ENCODE measurements around the gene ACTRT2. TPM values are rescaled to one million over a fixed set of nuclear protein-coding genes. Genes with fewer than 3 reads are reported as not detected.

The ACTRT2 gene
- total RNA-seq, 1 donor from 2014 or later = not detected

GRCh38 chr1:3015744-3016143, 5.5 kb upstream of the ACTRT2 start:
- DNase-seq (ENCODE audit: low spot score in 2 of 2) = no peak
- Histone ChIP-seq H3K4me3 (no peak overlapping the region), H3K27me3 (no peaks in the 10 kb centered on the region), H3K4me1 (peaks cover 5 to 11% of the 10 kb centered on the region in 2 donors), H3K9me3 (no peaks in the 10 kb centered on the region), H3K36me3 (no peaks in the 10 kb centered on the region), H3K27ac (no peak overlapping the region)
- intact Hi-C loops (cut with DNase I) = no loop called here
- TF ChIP-seq CTCF (IDR thresholded peaks at IDR 0.05) = no peak

- DNase-seq (ENCODE audit: low spot score in 2 of 2) = peak in 1 of 2 donors; percentile 45
- Histone ChIP-seq H3K27ac (no peak overlapping the region), H3K36me3 (no peaks in the 10 kb centered on the region), H3K27me3 (no peaks in the 10 kb centered on the region), H3K4me1 (peaks cover 5 to 11% of the 10 kb centered on the region in 2 donors), H3K9me3 (no peaks in the 10 kb centered on the region), H3K4me3 (no peak overlapping the region)
- no peak for TF ChIP-seq CTCF (IDR thresholded peaks at IDR 0.05)
- intact Hi-C loops (cut with DNase I) = no loop called here
Observed at GRCh38 chr1:3016641-3017439, 4.4 kb upstream of the ACTRT2 start.

GRCh38 chr1:3017440-3018050, 3.7 kb upstream of the ACTRT2 start:
- intact Hi-C loops (cut with DNase I) = no loop called here
- TF ChIP-seq CTCF (IDR thresholded peaks at IDR 0.05) = no peak
- no peaks in the 10 kb centered on the region for H3K27me3 ChIP-seq

GRCh38 chr1:3018051-3018471, 3.2 kb upstream of the ACTRT2 start:
- intact Hi-C loops (cut with DNase I) = no loop called here

More at GRCh38 chr1:3017440-3018050, 3.7 kb upstream of the ACTRT2 start:
- H3K27ac ChIP-seq = no peak overlapping the region
- H3K9me3 ChIP-seq = no peaks in the 10 kb centered on the region
- H3K4me3 ChIP-seq = no peak overlapping the region
- H3K4me1 ChIP-seq = peaks cover 4 to 5% of the 10 kb centered on the region in 2 donors
- DNase-seq (ENCODE audit: low spot score in 2 of 2) = no peak
- no peaks in the 10 kb centered on the region for H3K36me3 ChIP-seq

GRCh38 chr1:3018576-3018975, 2.7 kb upstream of the ACTRT2 start:
- no peaks in the 10 kb centered on the region for H3K4me1 ChIP-seq
- H3K27ac ChIP-seq = no peak overlapping the region
- no peaks in the 10 kb centered on the region for H3K9me3 ChIP-seq
- no peaks in the 10 kb centered on the region for H3K36me3 ChIP-seq
- no peak overlapping the region for H3K4me3 ChIP-seq
- no peaks in the 10 kb centered on the region for H3K27me3 ChIP-seq
- TF ChIP-seq CTCF (IDR thresholded peaks at IDR 0.05) = no peak
- DNase-seq (ENCODE audit: low spot score in 2 of 2) = peak in 1 of 2 donors; percentile 41
- intact Hi-C loops (cut with DNase I) = no loop called here

More at GRCh38 chr1:3018051-3018471, 3.2 kb upstream of the ACTRT2 start:
- no peaks in the 10 kb centered on the region for H3K9me3 ChIP-seq
- H3K4me3 ChIP-seq = no peak overlapping the region
- no peaks in the 10 kb centered on the region for H3K4me1 ChIP-seq
- H3K36me3 ChIP-seq = no peaks in the 10 kb centered on the region
- no peak for TF ChIP-seq CTCF (IDR thresholded peaks at IDR 0.05)
- no peak overlapping the region for H3K27ac ChIP-seq
- no peak for DNase-seq (ENCODE audit: low spot score in 2 of 2)
- H3K27me3 ChIP-seq = no peaks in the 10 kb centered on the region

All from ascending aorta (tissue), 2 donors.